Right cardiac atrium (tissue), 5 donors: ENCODE measurements around the gene NME7. TPM values are rescaled to one million over a fixed set of nuclear protein-coding genes. Genes with fewer than 3 reads are reported as not detected.
"Not testable (repeated sequence)": the region's sequence is repeated elsewhere in the genome, so short reads cannot be mapped to it uniquely, and the experiment has no call there.

ENCODE experiments used
- ATAC-seq, 2 donors: fragments of 200-7000 bp; cut with Tn5 transposase; one replicate each; pipeline versions ENCODE4 v1.8.0 to v1.9.1; 2020; ENCODE audit warnings: moderate library complexity in 2 of 2, mild to moderate bottlenecking in 1 of 2
- DNase-seq, 3 donors: peaks; one replicate each; pipeline ENCODE4 v3.0.0-alpha.2; 2020
- H3K27ac ChIP-seq: one replicate; pipeline ENCODE4 v1.5.1; 2013; ENCODE audit warnings: mild to moderate bottlenecking, low read length, control low read depth, moderate library complexity
- H3K27me3 ChIP-seq: one replicate; pipeline ENCODE4 v1.6.1; 2013; ENCODE audit not compliant: control insufficient read depth, insufficient read depth
- H3K4me1 ChIP-seq: one replicate; pipeline ENCODE4 v1.6.1; 2013; ENCODE audit warnings: low read length; ENCODE audit not compliant: control insufficient read depth, insufficient read depth
- H3K4me3 ChIP-seq: one replicate; pipeline ENCODE4 v1.5.1; 2013; ENCODE audit warnings: low read length, control low read depth
- H3K9me3 ChIP-seq: one replicate; pipeline ENCODE4 v1.6.1; 2013; ENCODE audit warnings: low read length; ENCODE audit not compliant: control insufficient read depth
- WGBS: extraction: QIAGEN DNeasy Blood & Tissue Kit; methylation state at CpG from one replicate; pipeline ENCODE4 v1.1.7; 2013; 5-methylcytosine and 5-hydroxymethylcytosine counted together
- intact Hi-C, 4 donors: fragments of 100-400 bp; cut with DNase I; formaldehyde crosslinking; loops; one replicate each; pipeline versions ENCODE4 v1.11.0 to v1.14.0; 2022 to 2023
- polyA plus RNA-seq: library from polyadenylated mRNA; stranded (reverse); fragments of 200-250 nt; gene quantifications from one replicate; pipeline ENCODE4 v1.2.3, GENCODE V29; 2013
- total RNA-seq, 4 donors: library from RNA; stranded (reverse); fragmentation: NEBNext Ultra II Directional; extraction: Animal tissue kit (Norgen Biotek cat#: 25700); gene quantifications; one replicate each; pipeline ENCODE4 v1.2.1, GENCODE V29; 2021
- donor health status: healthy with polysubstance abuse.
- donor health status: DM: no; HTN: yes; CAD: no.
- donor health status: DM: no; HTN: no; CAD: no.
- donor health status: DM: no; HTN: yes; CAD: no; lungs with severe emphysema.
- donor health status: DM: yes; HTN: yes; CAD: no.

Gene NME7
- total and polyA plus RNA-seq, 5 donors = 8.7 to 15.1 (median 9.3) TPM

DNA sequence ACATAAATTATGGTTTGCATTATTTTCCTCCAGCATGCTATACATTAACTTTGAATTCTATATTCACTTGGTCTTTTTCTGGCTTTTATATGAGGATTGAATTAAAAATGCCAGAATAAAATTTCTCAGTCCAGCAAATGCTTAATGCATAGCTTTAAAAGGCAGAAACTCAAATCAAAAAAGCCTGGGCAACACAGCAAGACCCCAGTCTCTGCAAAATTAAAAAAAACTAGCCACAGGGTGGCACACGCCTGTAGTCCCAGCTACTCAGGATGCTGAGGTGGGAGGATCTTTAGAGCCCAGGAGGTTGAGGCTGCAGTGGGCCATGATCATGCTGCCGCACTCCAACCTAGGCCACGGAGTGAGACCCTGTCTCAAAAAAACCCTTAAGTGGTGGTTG is 241.3 kb downstream of the NME7 start:
- 97% methylated on average over 3 of the region's 3 CpGs for WGBS
- peaks cover 3% of the 10 kb centered on the region for H3K4me1 ChIP-seq
- H3K27ac ChIP-seq = no peak overlapping the region
- DNase-seq = no peak
- no peaks in the 10 kb centered on the region for H3K27me3 ChIP-seq
- intact Hi-C loops = no loop called here
- ATAC-seq = no peak
- H3K4me3 ChIP-seq = no peak overlapping the region
- H3K9me3 ChIP-seq = no peaks in the 10 kb centered on the region

DNA sequence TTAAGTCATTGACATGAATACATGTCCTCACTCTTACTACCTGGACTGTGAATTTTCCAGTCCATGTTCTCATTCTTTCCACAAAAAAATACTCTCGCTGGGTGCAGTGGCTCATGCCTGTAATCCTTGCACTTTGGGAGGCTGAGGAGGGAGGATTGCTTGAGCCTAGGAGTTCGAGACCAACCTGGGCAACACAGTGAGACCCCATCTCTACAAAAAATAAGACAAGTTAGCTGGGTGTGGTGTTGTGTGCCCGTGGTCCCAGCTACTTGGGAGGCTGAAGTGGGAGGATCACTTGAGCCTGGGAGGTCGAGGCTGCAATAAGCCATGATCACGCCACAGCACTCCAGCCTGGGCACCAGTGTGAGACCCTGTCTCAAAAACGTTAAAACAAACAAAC is 242.0 kb downstream of the NME7 start:
- 96% methylated on average over 6 of the region's 6 CpGs for WGBS
- H3K9me3 ChIP-seq, H3K27ac ChIP-seq, ATAC-seq, H3K27me3 ChIP-seq, intact Hi-C loops, H3K4me1 ChIP-seq, H3K4me3 ChIP-seq, DNase-seq: not testable (repeated sequence)

DNA sequence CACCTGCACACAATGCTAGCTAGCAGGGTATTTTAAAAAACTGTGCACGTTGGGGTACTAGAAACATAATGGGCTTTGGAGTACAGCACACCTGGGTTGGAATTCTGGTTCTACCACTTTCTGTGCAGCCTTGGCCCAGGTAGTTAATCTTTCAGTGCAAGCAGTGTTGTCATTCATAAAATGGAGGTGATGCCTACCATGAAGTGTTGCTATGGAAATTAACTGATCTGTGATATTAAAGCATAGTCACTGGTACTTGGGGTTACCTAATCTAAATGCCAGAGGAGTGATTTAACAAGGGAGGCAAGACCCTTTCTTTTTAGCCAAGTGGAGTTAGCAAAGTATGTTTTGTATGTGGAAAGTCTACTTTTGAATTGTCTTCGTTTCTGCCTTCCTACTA is 243.1 kb downstream of the NME7 start:
- no peaks in the 10 kb centered on the region for H3K9me3 ChIP-seq
- peaks cover 3% of the 10 kb centered on the region for H3K4me1 ChIP-seq
- no peak overlapping the region for H3K27ac ChIP-seq
- no peak for ATAC-seq
- no peak for DNase-seq
- H3K4me3 ChIP-seq = no peak overlapping the region
- WGBS = 75% methylated on average over 2 of the region's 2 CpGs
- intact Hi-C loops = no loop called here
- no peaks in the 10 kb centered on the region for H3K27me3 ChIP-seq

DNA sequence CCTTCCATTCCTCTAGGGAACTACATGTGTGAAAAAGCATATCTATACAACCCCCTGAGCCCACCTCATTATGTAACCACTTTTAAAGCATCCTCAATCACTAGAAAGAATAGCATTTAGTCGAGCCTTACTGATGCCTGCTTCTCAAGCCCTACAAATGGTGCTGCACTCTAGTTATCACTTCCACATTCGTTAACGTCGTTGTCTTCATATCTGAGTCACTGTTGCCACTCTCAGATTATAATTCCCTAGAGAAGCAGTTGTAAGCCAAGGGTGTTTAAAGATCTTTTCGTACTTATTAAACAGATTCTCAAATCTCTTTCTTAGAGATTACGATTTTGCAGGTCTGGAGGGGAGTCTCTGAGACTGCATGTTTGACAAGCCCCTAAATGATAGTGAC is 244.6 kb downstream of the NME7 start:
- H3K9me3 ChIP-seq = no peaks in the 10 kb centered on the region
- H3K27me3 ChIP-seq = no peaks in the 10 kb centered on the region
- H3K4me1 ChIP-seq = no peaks in the 10 kb centered on the region
- no peak overlapping the region for H3K4me3 ChIP-seq
- 48% methylated on average over 6 of the region's 6 CpGs for WGBS
- no peak for DNase-seq
- intact Hi-C loops = no loop called here
- no peak for ATAC-seq
- no peak overlapping the region for H3K27ac ChIP-seq

DNA sequence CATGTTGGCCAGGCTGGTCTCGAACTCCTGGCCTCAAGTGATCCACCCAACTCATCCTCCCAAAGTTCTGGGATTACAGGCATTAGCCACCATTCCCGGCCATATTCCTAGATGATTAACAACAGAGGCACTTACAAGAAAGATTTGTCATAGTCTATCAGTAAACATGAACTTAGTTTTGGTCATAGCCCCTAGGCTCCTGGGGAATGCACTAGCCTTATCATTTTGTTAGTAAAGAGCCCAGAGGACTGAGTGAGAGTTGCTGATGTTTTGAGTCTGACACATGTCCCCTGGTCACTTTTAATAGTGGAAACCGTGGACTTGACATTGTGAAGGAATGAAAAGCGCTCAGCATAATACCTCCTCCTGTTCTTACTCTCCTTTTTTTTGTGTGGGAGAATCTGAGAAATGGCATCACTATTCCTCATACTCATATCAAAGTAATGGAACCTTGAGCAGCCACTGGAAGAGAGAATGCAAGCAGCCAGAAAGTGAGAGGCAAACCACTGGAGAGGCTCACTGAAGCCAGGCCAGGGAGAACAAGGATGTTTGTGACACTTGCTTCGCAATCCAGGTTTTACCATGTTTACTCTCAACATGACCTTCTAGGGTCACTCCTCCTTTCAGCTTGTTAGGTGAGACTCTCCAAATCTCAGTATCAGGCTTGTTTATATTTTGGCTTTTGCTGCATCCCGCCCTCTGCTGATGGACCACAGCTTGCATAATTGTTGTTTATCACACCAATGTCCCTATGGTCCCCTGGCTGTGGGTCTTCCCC is 246.3 kb downstream of the NME7 start:
- peaks cover 2% of the 10 kb centered on the region for H3K4me1 ChIP-seq
- DNase-seq (no peak), ATAC-seq (no peak)
- intact Hi-C loops = no loop called here
- no peaks in the 10 kb centered on the region for H3K27me3 ChIP-seq
- H3K27ac ChIP-seq = no peak overlapping the region
- H3K4me3 ChIP-seq = no peak overlapping the region
- no peaks in the 10 kb centered on the region for H3K9me3 ChIP-seq
- WGBS = 93% methylated on average over 6 of the region's 6 CpGs

DNA sequence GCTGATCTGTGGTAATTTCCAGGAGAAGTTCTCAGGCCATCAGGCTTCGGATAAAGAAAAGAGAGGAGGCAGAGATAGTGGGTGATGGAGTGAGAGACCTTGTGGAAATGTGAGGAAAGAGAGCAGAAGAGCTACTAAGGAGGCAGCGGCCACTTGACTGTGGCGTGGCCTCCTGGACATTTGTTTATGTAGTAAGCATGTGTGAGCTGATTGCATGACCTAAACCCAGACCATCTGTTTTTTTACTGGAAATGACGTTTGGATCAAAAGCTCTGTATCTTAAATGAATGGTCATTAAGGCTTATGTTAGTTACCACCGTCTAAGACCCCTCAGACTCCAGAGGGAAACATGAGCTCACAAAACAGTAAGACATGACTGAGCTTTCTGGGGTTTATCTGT is 247.5 kb downstream of the NME7 start:
- Histone ChIP-seq H3K9me3 (no peaks in the 10 kb centered on the region), H3K27ac (no peak overlapping the region), H3K27me3 (no peaks in the 10 kb centered on the region), H3K4me3 (no peak overlapping the region), H3K4me1 (peaks cover 6% of the 10 kb centered on the region)
- no peak for DNase-seq
- WGBS = 55% methylated on average over 5 of the region's 5 CpGs
- no peak for ATAC-seq
- intact Hi-C loops = no loop called here

DNA sequence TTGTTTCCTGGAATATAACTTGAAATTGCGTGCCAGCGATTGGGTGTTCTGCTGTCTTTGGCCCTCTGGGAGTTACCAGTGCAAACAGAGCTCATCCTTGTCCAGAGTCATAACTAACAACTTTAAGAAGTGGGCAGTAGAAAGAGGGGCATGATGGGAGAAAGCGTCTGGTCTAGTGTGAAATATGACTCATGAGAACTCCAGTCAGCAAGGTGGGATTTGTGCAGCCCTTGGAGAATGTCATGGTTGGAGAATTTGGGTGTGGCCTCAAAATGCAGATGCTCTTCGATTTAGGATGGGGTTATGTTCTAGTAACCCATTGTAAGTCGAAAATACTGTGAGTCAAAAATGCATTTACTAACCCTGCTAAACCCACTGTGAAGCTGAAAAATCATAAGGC is 248.2 kb downstream of the NME7 start:
- intact Hi-C loops = loop anchor here in 1 of 4 donors (10.0 kb wide), 1 partner anchor 395 kb away; the partner anchor contains the start of gene DPT
- Histone ChIP-seq H3K4me3 (no peak overlapping the region), H3K27ac (no peak overlapping the region), H3K4me1 (peaks cover 6% of the 10 kb centered on the region), H3K9me3 (no peaks in the 10 kb centered on the region), H3K27me3 (no peaks in the 10 kb centered on the region)
- DNase-seq (no peak), ATAC-seq (no peak)
- 64% methylated on average over 5 of the region's 5 CpGs for WGBS

DNA sequence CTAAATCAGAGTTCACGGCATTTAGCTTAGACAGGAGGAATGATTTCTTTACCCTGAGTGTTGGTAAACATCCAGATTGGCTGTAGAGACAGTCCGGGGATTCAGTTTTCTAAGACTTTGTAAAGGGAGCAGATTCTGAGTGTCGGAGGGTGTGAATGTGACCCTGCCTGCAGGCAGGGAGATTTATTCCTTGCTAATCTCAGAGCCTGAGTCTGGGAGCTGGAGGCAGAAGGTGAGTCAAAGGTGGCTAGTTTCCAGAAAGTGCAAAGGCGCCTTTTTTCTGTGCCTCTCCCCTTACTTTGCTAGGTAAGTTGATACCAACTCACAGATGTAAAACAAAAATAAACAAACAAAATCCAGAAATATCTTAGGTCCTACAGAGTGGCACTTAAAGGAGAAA is 249.4 kb downstream of the NME7 start:
- Histone ChIP-seq H3K27me3 (no peaks in the 10 kb centered on the region), H3K9me3 (no peaks in the 10 kb centered on the region), H3K4me3 (no peak overlapping the region), H3K4me1 (peaks cover 8% of the 10 kb centered on the region), H3K27ac (no peak overlapping the region)
- 73% methylated on average over 4 of the region's 4 CpGs for WGBS
- ATAC-seq (no peak), DNase-seq (no peak)
- intact Hi-C loops = loop anchor here in 1 of 4 donors (10.0 kb wide), 1 partner anchor 393 kb away; the partner anchor contains the start of gene DPT

DNA sequence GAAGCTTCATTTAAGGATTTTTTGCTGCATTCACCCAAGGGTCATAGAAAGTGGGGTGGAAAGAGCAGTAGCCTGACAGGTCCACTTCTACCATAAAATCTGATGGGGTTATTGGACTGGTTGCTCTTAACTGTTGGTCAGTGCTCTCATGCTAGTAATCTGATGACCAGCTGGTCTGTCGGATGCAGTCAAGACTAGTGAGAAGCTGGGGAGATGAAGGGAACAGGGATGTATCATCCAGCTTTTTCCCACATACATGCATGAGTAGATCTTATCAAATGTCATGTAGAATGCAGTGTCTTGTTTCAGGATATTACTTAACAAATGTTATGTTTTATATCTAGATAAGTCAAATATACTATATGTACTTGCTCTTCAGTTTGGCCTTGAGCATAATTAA is 250.0 kb downstream of the NME7 start:
- intact Hi-C loops = loop anchor here in 1 of 4 donors (10.0 kb wide), 1 partner anchor 393 kb away; the partner anchor contains the start of gene DPT
- ATAC-seq (no peak), DNase-seq (no peak)
- Histone ChIP-seq H3K27ac (no peak overlapping the region), H3K4me3 (no peak overlapping the region), H3K27me3 (no peaks in the 10 kb centered on the region), H3K9me3 (no peaks in the 10 kb centered on the region), H3K4me1 (peaks cover 8% of the 10 kb centered on the region)
- WGBS = 87% methylated on average over 1 of the region's 1 CpG

DNA sequence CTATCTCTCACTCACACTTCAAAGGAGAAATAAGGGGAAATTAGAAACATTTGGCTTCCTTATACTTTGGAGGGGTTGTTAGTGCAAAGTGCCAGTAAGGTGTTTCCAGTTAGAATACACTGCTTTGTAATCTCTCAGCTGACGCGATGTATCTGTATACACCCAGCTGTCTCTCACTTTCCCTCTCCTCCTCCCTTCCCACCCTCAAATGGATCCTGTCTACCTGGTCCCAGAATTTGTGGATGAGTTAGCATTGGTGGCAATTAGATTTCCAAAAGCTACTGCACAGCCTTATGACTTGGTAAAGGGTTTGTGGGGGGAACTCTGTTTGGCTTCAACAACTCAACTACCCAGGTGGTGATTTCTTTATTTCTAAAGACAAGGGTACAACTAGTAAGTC is 250.6 kb downstream of the NME7 start:
- peaks cover 8% of the 10 kb centered on the region for H3K4me1 ChIP-seq
- intact Hi-C loops = loop anchor here in 1 of 4 donors (10.0 kb wide), 1 partner anchor 392 kb away; the partner anchor contains the start of gene DPT

DNA sequence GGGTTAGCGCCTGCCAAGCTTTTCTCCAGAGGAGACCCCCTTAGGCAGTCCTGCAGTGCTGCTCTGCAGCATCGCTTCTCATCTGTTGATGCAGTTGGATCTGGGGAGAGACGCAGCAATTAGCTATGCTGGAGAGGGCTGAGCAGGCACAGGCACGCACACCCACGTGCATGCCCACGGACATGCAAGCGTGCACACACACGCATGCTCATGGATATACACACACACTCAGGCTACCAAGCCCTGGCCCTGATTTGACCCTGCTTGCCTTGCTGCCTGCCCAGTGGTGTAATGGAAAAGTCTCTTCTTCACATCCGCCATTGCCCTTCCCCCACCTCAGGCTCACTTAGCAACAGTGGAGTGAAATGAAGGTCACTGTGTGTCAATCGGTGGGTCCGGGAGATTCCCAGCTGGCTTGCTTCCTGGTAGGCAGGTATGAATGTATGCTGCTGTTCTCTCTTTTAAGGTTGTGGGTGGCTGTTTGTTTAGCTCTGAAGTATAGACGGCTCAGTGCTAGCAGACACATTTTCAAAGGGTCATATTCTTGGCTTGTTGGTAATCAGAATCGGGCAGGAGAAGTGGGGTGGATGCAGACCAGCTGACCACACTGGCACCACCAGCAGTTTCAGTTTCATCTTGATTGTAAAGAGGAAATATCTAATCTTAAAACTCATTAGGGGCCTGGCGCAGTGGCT is 251.6 kb downstream of the NME7 start:
- no peak overlapping the region for H3K4me3 ChIP-seq
- DNase-seq = peak; percentile 47 to 77 (median 73)
- intact Hi-C loops = loop anchor here in 1 of 4 donors (10.0 kb wide), 1 partner anchor 391 kb away; the partner anchor contains the start of gene DPT
- H3K9me3 ChIP-seq = no peaks in the 10 kb centered on the region
- H3K27me3 ChIP-seq = no peaks in the 10 kb centered on the region
- ATAC-seq = peak; percentile 57 to 75
- WGBS = 59% methylated on average over 14 of the region's 14 CpGs
- peaks cover 8% of the 10 kb centered on the region for H3K4me1 ChIP-seq
- H3K27ac ChIP-seq = peak overlapping the region; percentile 77

More for the DNA sequence above, 250.6 kb downstream of the NME7 start:
- DNase-seq (no peak), ATAC-seq (no peak)
- Histone ChIP-seq H3K9me3 (no peaks in the 10 kb centered on the region), H3K27ac (peak overlapping the region; percentile 48), H3K27me3 (no peaks in the 10 kb centered on the region), H3K4me3 (no peak overlapping the region)
- WGBS = 76% methylated on average over 2 of the region's 2 CpGs
